Body of pancreas (tissue), 4 donors: ENCODE measurements around the gene OR2M2. TPM values are rescaled to one million over a fixed set of nuclear protein-coding genes. Genes with fewer than 3 reads are reported as not detected.

Source experiments
- ATAC-seq: fragments of 150-250 bp; one replicate; pipeline ENCODE4 v1.9.1; 2016
- DNase-seq, 4 donors: peaks; one replicate each; pipeline ENCODE4 v3.0.0-alpha.2; 2019
- H3K27ac ChIP-seq, 4 donors: fragments of 200-600 bp; sonication (generic); 1 replicate in 3 of 4; 2 replicates in 1 of 4; pipeline versions ENCODE4 v1.5.1 to v1.6.1; 2016 to 2019; ENCODE audit warnings: mild to moderate bottlenecking in 1 of 4, mixed read lengths in 1 of 4, moderate library complexity in 1 of 4
- H3K27me3 ChIP-seq, 2 donors: fragments of 200-600 bp; sonication (generic); one replicate each; pipeline ENCODE4 v1.6.0; 2016; ENCODE audit warnings: mild to moderate bottlenecking in 1 of 2
- H3K36me3 ChIP-seq, 2 donors: fragments of 200-600 bp; sonication (generic); replicated peaks in 1 of 2; 2 replicates each; pipeline ENCODE4 v1.5.1; 2016; ENCODE audit warnings: low read depth in 2 of 2; ENCODE audit not compliant: insufficient read depth in 1 of 2
- H3K4me1 ChIP-seq: fragments of 200-600 bp; sonication (generic); one replicate; pipeline ENCODE4 v1.6.0; 2016
- H3K4me3 ChIP-seq, 2 donors: fragments of 200-600 bp; sonication (generic); 1 replicate in 1 of 2; 2 replicates in 1 of 2; pipeline ENCODE4 v1.5.1; 2016 to 2019
- H3K9me3 ChIP-seq, 3 donors: fragments of 200-600 bp; sonication (generic); 1 replicate in 2 of 3; 2 replicates in 1 of 3; pipeline ENCODE4 v1.5.1; 2016
- POLR2A ChIP-seq, 3 donors: fragments of 450-650 bp; IDR thresholded peaks; one replicate each; pipeline ENCODE4 v1.6.1; 2016; ENCODE audit warnings: antibody characterized with exemption in 3 of 3, mild to moderate bottlenecking in 2 of 3
- WGBS, 2 donors: methylation state at CpG; one replicate each; pipeline ENCODE4 v1.1.5; 2017; 5-methylcytosine and 5-hydroxymethylcytosine counted together
- intact Hi-C: fragments of 100-400 bp; cut with DNase I; formaldehyde crosslinking; loops from one replicate; pipeline ENCODE4 v1.15.1; 2023
- total RNA-seq, 2 donors: library from RNA; depleted of rRNA; stranded (reverse); fragments of >200 nt; gene quantifications; one replicate each; pipeline ENCODE4 v1.1.0, GENCODE V29; 2016
- TF ChIP-seq, protein P1 (sequence below), 7 experiments: fragments of 450-650 bp in 4 of 7; fragments of 200-600 bp in 3 of 7; sonication (generic) in 3 of 7; IDR thresholded peaks; one replicate each; pipeline ENCODE4 v1.5.1; 2016 to 2019; ENCODE audit warnings: antibody characterized with exemption in 7 of 7

The OR2M2 gene
- total RNA-seq, 2 donors from 2014 or later, result not detected

DNA sequence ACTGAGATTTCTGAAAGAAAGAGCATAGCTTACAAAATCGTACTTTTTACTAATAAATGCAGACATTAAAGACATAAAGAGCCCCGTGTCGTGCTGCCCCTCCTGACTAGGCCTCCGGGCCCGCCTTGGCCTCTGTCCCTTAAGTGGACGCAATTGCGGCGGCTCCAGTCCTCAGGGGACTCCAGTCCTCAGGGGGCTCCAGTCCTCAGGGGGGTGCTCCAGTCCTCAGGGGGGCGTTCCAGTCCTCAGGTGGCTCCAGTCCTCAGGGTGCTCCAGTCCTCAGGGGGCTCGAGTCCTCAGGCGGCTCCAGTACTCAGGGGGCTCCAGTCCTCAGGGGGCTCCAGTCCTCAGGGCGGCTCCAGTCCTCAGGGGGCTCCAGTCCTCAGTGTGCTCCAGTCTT lies 10.6 kb upstream of the OR2M2 start:
- Histone ChIP-seq H3K27me3 (no peaks in the 10 kb centered on the region), H3K27ac (no peak overlapping the region), H3K4me1 (no peaks in the 10 kb centered on the region), H3K36me3 (no peaks in the 10 kb centered on the region), H3K9me3 (no peaks in the 10 kb centered on the region), H3K4me3 (no peak overlapping the region)
- DNase-seq, result no peak
- intact Hi-C loops, result no loop called here
- 74 to 84% methylated on average over 8 to 12 of the region's 12 CpGs for WGBS, 2 donors
- no peak for TF ChIP-seq POLR2A (IDR thresholded peaks at IDR 0.05)
- ATAC-seq, result no peak

DNA sequence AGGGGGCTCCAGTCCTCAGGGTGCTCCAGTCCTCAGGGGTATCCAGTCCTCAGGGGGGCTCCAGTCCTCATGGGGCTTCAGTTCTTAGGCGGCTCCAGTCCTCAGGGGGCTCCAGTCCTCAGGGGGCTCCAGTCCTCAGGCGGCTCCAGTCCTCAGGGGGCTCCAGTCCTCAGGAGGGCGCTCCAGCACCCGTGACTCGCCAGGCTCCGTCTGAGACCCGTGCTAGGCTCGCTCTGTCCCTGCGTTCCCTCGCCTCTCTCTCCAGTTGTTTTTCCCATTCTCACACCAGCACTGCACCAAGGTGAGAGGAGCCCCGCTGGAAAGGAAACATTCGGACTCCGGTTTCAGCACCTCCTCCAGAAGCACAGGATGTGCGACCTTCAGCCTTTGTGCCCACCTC lies 9.4 kb upstream of the OR2M2 start:
- no peaks in the 10 kb centered on the region for H3K9me3 ChIP-seq
- no peak overlapping the region for H3K27ac ChIP-seq
- H3K4me3 ChIP-seq, result no peak overlapping the region
- 83 to 85% methylated on average over 14 of the region's 14 CpGs for WGBS, 2 donors
- DNase-seq (no peak), ATAC-seq (no peak)
- intact Hi-C loops, result no loop called here
- TF ChIP-seq POLR2A (IDR thresholded peaks at IDR 0.05), result no peak
- TF ChIP-seq, protein P1, sequence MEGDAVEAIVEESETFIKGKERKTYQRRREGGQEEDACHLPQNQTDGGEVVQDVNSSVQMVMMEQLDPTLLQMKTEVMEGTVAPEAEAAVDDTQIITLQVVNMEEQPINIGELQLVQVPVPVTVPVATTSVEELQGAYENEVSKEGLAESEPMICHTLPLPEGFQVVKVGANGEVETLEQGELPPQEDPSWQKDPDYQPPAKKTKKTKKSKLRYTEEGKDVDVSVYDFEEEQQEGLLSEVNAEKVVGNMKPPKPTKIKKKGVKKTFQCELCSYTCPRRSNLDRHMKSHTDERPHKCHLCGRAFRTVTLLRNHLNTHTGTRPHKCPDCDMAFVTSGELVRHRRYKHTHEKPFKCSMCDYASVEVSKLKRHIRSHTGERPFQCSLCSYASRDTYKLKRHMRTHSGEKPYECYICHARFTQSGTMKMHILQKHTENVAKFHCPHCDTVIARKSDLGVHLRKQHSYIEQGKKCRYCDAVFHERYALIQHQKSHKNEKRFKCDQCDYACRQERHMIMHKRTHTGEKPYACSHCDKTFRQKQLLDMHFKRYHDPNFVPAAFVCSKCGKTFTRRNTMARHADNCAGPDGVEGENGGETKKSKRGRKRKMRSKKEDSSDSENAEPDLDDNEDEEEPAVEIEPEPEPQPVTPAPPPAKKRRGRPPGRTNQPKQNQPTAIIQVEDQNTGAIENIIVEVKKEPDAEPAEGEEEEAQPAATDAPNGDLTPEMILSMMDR (IDR thresholded peaks at IDR 0.05), result no peak
- H3K4me1 ChIP-seq, result no peaks in the 10 kb centered on the region
- no peaks in the 10 kb centered on the region for H3K36me3 ChIP-seq
- H3K27me3 ChIP-seq, result no peaks in the 10 kb centered on the region

DNA sequence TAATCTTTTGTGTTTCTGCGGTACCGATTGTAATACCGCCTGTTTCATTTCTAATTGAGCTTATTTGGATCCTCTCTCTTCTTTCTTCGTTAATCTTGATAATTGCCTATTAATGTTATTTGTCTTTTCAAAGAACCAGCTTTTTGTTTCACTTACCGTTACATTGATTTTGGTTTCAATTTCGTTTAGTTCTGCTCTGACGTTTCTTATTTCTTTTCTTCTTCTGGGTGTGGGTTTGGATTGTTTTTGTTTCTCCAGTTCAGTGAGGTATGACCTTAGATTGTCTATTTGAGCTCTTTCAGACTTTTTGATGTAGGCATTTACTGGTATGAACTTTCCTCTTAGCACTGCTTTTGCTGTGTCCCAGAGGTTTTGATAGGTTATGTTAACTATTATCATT lies 9.4 kb downstream of the OR2M2 start:
- Histone ChIP-seq H3K4me1 (no peaks in the 10 kb centered on the region), H3K4me3 (no peak overlapping the region), H3K9me3 (no peaks in the 10 kb centered on the region), H3K36me3 (no peaks in the 10 kb centered on the region), H3K27ac (no peak overlapping the region), H3K27me3 (no peaks in the 10 kb centered on the region)
- TF ChIP-seq, protein P1 (IDR thresholded peaks at IDR 0.05), result no peak
- no peak for TF ChIP-seq POLR2A (IDR thresholded peaks at IDR 0.05)
- intact Hi-C loops, result no loop called here
- WGBS, 2 donors, result 50 to 60% methylated on average over 7 of the region's 7 CpGs
- no peak for ATAC-seq
- no peak for DNase-seq

DNA sequence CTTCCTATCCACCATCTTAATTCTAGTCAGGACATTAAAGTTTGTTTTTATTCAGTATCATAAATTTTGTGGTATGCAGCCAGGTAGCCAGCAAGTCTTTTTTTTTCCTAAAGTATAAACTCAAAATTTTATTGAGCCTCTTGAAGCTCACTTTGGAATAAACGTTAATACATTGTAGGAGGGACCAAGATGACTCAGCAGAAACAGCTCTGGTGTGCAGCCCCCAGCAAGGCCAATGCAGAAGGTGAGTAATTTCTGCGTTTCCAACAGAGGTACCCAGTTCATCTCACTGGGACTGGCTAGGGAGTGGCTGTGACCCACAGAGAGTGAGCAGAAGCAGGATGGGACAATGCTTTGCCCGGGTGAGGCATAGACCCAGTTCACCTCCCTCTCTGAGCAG lies 12.7 kb downstream of the OR2M2 start:
- H3K27ac ChIP-seq, result no peak overlapping the region
- no peaks in the 10 kb centered on the region for H3K27me3 ChIP-seq
- WGBS, 2 donors, result 36 to 54% methylated on average over 3 of the region's 3 CpGs
- no peak overlapping the region for H3K4me3 ChIP-seq
- no peak for TF ChIP-seq POLR2A (IDR thresholded peaks at IDR 0.05)
- TF ChIP-seq, protein P1 (IDR thresholded peaks at IDR 0.05), result no peak
- no peaks in the 10 kb centered on the region for H3K4me1 ChIP-seq
- DNase-seq (no peak), ATAC-seq (no peak)
- no peaks in the 10 kb centered on the region for H3K36me3 ChIP-seq
- H3K9me3 ChIP-seq, result no peaks in the 10 kb centered on the region
- intact Hi-C loops, result no loop called here

DNA sequence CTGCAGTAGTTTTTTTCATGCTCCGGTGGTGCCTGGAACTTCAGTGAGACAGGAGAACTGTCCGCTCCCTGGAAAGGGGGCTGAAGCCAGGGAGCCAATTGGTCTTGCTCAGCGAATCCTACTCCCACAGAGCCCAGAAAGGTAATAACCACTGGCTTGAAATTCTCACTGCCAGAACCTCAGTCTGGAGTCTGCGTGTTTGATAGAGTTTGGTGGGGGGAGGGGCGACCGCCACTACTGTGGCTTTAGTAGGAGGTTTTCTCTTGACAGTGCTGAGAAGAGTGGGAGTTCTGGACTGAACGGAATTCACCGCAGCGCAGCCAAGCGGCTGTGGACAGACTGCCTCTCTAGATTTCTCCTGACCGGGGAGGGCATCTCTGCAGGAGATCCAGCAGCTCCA lies 14.4 kb downstream of the OR2M2 start:
- Histone ChIP-seq H3K4me1 (no peaks in the 10 kb centered on the region), H3K36me3 (no peaks in the 10 kb centered on the region), H3K27ac (no peak overlapping the region), H3K9me3 (peaks cover 0 to 14% (median 0%) of the 10 kb centered on the region in 3 donors), H3K4me3 (no peak overlapping the region), H3K27me3 (no peaks in the 10 kb centered on the region)
- WGBS, 2 donors, result 23 to 45% methylated on average over 8 to 11 of the region's 11 CpGs
- no peak for DNase-seq
- ATAC-seq, result no peak
- intact Hi-C loops, result no loop called here
- TF ChIP-seq POLR2A (IDR thresholded peaks at IDR 0.05), result no peak
- TF ChIP-seq, protein P1 (IDR thresholded peaks at IDR 0.05), result no peak
